Spleen (tissue), 11 donors: ENCODE measurements around the gene NFYC. TPM values are rescaled to one million over a fixed set of nuclear protein-coding genes. Genes with fewer than 3 reads are reported as not detected.

ENCODE experiments used
- DNase-seq: peaks from one replicate; pipeline ENCODE4 v3.0.0-alpha.2; 2020
- H3K27ac ChIP-seq, 8 donors: fragments of 200-600 bp; sonication (generic) in 7 of 8; 1 replicate in 4 of 8; 2 replicates in 4 of 8; pipeline versions ENCODE4 v1.5.0 to v1.8.0; 2016 to 2021; ENCODE audit warnings: inconsistent platforms in 4 of 8, mild to moderate bottlenecking in 4 of 8, moderate library complexity in 1 of 8
- H3K27me3 ChIP-seq, 7 donors: fragments of 200-600 bp; sonication (generic) in 6 of 7; replicated peaks in 1 of 7; 1 replicate in 4 of 7; 2 replicates in 3 of 7; pipeline versions ENCODE4 v1.5.0 to v1.8.0; 2016 to 2021; ENCODE audit warnings: inconsistent platforms in 3 of 7, mild to moderate bottlenecking in 1 of 7
- H3K36me3 ChIP-seq, 6 donors: fragments of 200-600 bp; sonication (generic) in 5 of 6; 1 replicate in 4 of 6; 2 replicates in 2 of 6; pipeline versions ENCODE4 v1.5.0 to v1.8.0; 2016 to 2021; ENCODE audit warnings: inconsistent platforms in 2 of 6
- H3K4me1 ChIP-seq, 6 donors: fragments of 200-600 bp; sonication (generic) in 5 of 6; 1 replicate in 3 of 6; 2 replicates in 3 of 6; pipeline versions ENCODE4 v1.5.0 to v1.8.0; 2016 to 2021; ENCODE audit warnings: inconsistent platforms in 3 of 6
- H3K4me3 ChIP-seq, 8 donors: fragments of 200-600 bp; sonication (generic) in 7 of 8; 1 replicate in 4 of 8; 2 replicates in 4 of 8; pipeline versions ENCODE4 v1.5.0 to v1.8.0; 2016 to 2021; ENCODE audit warnings: inconsistent platforms in 4 of 8, mild to moderate bottlenecking in 4 of 8, moderate library complexity in 2 of 8
- H3K9me3 ChIP-seq, 8 donors: fragments of 200-600 bp; sonication (generic) in 7 of 8; 1 replicate in 4 of 8; 2 replicates in 4 of 8; pipeline versions ENCODE4 v1.5.0 to v1.8.0; 2016 to 2021; ENCODE audit warnings: inconsistent platforms in 4 of 8
- CTCF ChIP-seq, 11 experiments: fragments of 200-600 bp in 7 of 11; fragments of 450-650 bp in 4 of 11; sonication (generic) in 4 of 11; IDR thresholded peaks in 8 of 11; conservative IDR thresholded peaks in 3 of 11; 1 replicate in 7 of 11; 2 replicates in 4 of 11; pipeline versions ENCODE4 v1.4.0 to v1.8.0; 2016 to 2021; ENCODE audit warnings: antibody characterized with exemption in 11 of 11, inconsistent platforms in 4 of 11, mild to moderate bottlenecking in 1 of 11
- POLR2A ChIP-seq, 3 donors: fragments of 450-650 bp; IDR thresholded peaks; one replicate each; pipeline ENCODE4 v1.5.1; 2017; ENCODE audit warnings: antibody characterized with exemption in 3 of 3, mild to moderate bottlenecking in 1 of 3
- POLR2AphosphoS5 ChIP-seq, 3 donors: sonication (generic); formaldehyde crosslinking; IDR thresholded peaks; one replicate each; pipeline ENCODE4 v1.5.1; 2017; ENCODE audit warnings: antibody characterized with exemption in 3 of 3
- WGBS, 5 donors: extraction: QIAGEN DNeasy Blood & Tissue Kit in 3 of 5; methylation state at CpG; one replicate each; pipeline versions ENCODE4 v1.1.5 to v1.1.7; 2013 to 2018; 5-methylcytosine and 5-hydroxymethylcytosine counted together
- intact Hi-C: fragments of 100-400 bp; cut with DNase I; formaldehyde crosslinking; loops from one replicate; pipeline ENCODE4 v1.15.0; 2023; ENCODE audit warnings: low total_unique reads
- polyA plus RNA-seq, 3 donors: library from polyadenylated mRNA; stranded (reverse); fragments of 200-250 nt; gene quantifications; one replicate each; pipeline ENCODE4 v1.2.1, GENCODE V29; 2013
- total RNA-seq, 7 donors: library from RNA; depleted of rRNA in 3 of 7; stranded (reverse); fragments of >200 nt in 3 of 7; fragmentation: NEBNext Ultra II Directional in 4 of 7; extraction: Animal tissue kit (Norgen Biotek cat#: 25700) in 4 of 7; gene quantifications; one replicate each; pipeline versions ENCODE4 v1.1.0 to v1.2.1, GENCODE V29; 2016 to 2021
- donor health status: healthy with polysubstance abuse.
- donor health status: DM: no; HTN: no; CAD: no; lungs with moderate emphysema.
- donor health status: DM: no; HTN: no; CAD: no.
- donor health status: Bipolar disorder and iron deficiency.
- donor health status: healthy.
- donor health status: DM: no; HTN: no; CAD: no.
- donor health status: DM: yes; HTN: yes; CAD: no.

NFYC gene
- total and polyA plus RNA-seq, 10 donors, result 34.6 to 99.0 (median 67.7) TPM

- WGBS, 5 donors, result 84 to 93% (median 89%) methylated on average over 13 of the region's 13 CpGs
- H3K9me3 ChIP-seq, result no peaks in the 10 kb centered on the region
- H3K36me3 ChIP-seq, result no peaks in the 10 kb centered on the region
- peaks cover 0 to 9% (median 0%) of the 10 kb centered on the region in 6 donors for H3K4me1 ChIP-seq
- H3K27ac ChIP-seq, result no peak overlapping the region
- TF ChIP-seq CTCF (IDR thresholded peaks at IDR 0.05 in 8 of 11, conservative IDR thresholded peaks at IDR 0.05 in 3 of 11) (no peak), POLR2A (IDR thresholded peaks at IDR 0.05) (no peak), POLR2AphosphoS5 (IDR thresholded peaks at IDR 0.05) (no peak)
- no peak overlapping the region for H3K4me3 ChIP-seq
- peaks cover 0 to 17% (median 6%) of the 10 kb centered on the region in 7 donors for H3K27me3 ChIP-seq
- DNase-seq, result no peak
- intact Hi-C loops, result no loop called here
Measured at GRCh38 chr1:40789661-40790430, 98.3 kb downstream of the NFYC start.

- Histone ChIP-seq H3K4me3 (no peak overlapping the region), H3K9me3 (no peaks in the 10 kb centered on the region), H3K27ac (no peak overlapping the region), H3K4me1 (peaks cover 0 to 15% (median 2%) of the 10 kb centered on the region in 6 donors), H3K36me3 (no peaks in the 10 kb centered on the region), H3K27me3 (no peaks in the 10 kb centered on the region)
- WGBS, 5 donors, result 69 to 81% (median 78%) methylated on average over 7 of the region's 7 CpGs
- TF ChIP-seq CTCF (IDR thresholded peaks at IDR 0.05 in 8 of 11, conservative IDR thresholded peaks at IDR 0.05 in 3 of 11), result no peak
- no peak for TF ChIP-seq POLR2AphosphoS5 (IDR thresholded peaks at IDR 0.05)
- TF ChIP-seq POLR2A (IDR thresholded peaks at IDR 0.05), result no peak
- DNase-seq, result no peak
- intact Hi-C loops, result no loop called here
Measured at GRCh38 chr1:40792036-40792435, 100.5 kb downstream of the NFYC start.

GRCh38 chr1:40793617-40794016, 102.1 kb downstream of the NFYC start:
- DNase-seq, result no peak

More at GRCh38 chr1:40793617-40794016, 102.1 kb downstream of the NFYC start:
- Histone ChIP-seq H3K27ac (no peak overlapping the region), H3K9me3 (no peaks in the 10 kb centered on the region), H3K36me3 (no peaks in the 10 kb centered on the region), H3K27me3 (no peaks in the 10 kb centered on the region), H3K4me3 (no peak overlapping the region), H3K4me1 (peaks cover 0 to 24% (median 9%) of the 10 kb centered on the region in 6 donors)
- 86 to 95% (median 90%) methylated on average over 3 of the region's 3 CpGs for WGBS, 5 donors
- intact Hi-C loops, result no loop called here
- TF ChIP-seq POLR2AphosphoS5 (IDR thresholded peaks at IDR 0.05) (no peak), CTCF (IDR thresholded peaks at IDR 0.05 in 8 of 11, conservative IDR thresholded peaks at IDR 0.05 in 3 of 11) (no peak), POLR2A (IDR thresholded peaks at IDR 0.05) (no peak)
